Breast epithelium (tissue), 3 donors: Measurements from ENCODE around the gene WFDC2.

Source experiments
- CTCF ChIP-seq, 3 donors: fragments of 450-650 bp; IDR thresholded peaks; one replicate each; pipeline ENCODE4 v1.5.1; 2016 to 2017; ENCODE audit warnings: antibody characterized with exemption in 3 of 3, mild to moderate bottlenecking in 3 of 3, moderate library complexity in 3 of 3
- POLR2A ChIP-seq: fragments of 450-650 bp; IDR thresholded peaks from one replicate; pipeline ENCODE4 v1.6.1; 2016; ENCODE audit warnings: antibody characterized with exemption, mild to moderate bottlenecking, moderate library complexity
- POLR2AphosphoS5 ChIP-seq, 3 donors: sonication (generic); formaldehyde crosslinking; IDR thresholded peaks; one replicate each; pipeline ENCODE4 v1.6.1; 2017; ENCODE audit warnings: antibody characterized with exemption in 3 of 3

- TF ChIP-seq POLR2AphosphoS5 (IDR thresholded peaks at IDR 0.05) (no peak), CTCF (IDR thresholded peaks at IDR 0.05) (no peak), POLR2A (no peak)
Measured at GRCh38 chr20:45503403-45503802, 33.9 kb downstream of the WFDC2 start.
